Tibial artery (tissue), 4 donors: ENCODE measurements around the gene CCL20.

Experiments used
- DNase-seq, 2 donors: peaks; one replicate each; pipeline ENCODE4 v3.0.0-alpha.2; 2019
- H3K27ac ChIP-seq, 2 donors: fragments of 200-600 bp; sonication (generic) in 1 of 2; 1 replicate in 1 of 2; 2 replicates in 1 of 2; pipeline ENCODE4 v1.5.1; 2018 to 2019; ENCODE audit warnings: mild to moderate bottlenecking in 1 of 2
- H3K27me3 ChIP-seq, 2 donors: fragments of 200-600 bp; sonication (generic) in 1 of 2; one replicate each; pipeline versions ENCODE4 v1.5.1 to v1.6.0; 2016 to 2019
- H3K36me3 ChIP-seq, 3 donors: fragments of 200-600 bp; sonication (generic) in 2 of 3; one replicate each; pipeline ENCODE4 v1.5.1; 2016 to 2019; ENCODE audit warnings: mild to moderate bottlenecking in 2 of 3
- H3K4me1 ChIP-seq, 4 donors: fragments of 200-600 bp; sonication (generic) in 2 of 4; 1 replicate in 3 of 4; 2 replicates in 1 of 4; pipeline ENCODE4 v1.5.1; 2016 to 2019
- H3K4me3 ChIP-seq, 2 donors: fragments of 200-600 bp; sonication (generic) in 1 of 2; 1 replicate in 1 of 2; 2 replicates in 1 of 2; pipeline ENCODE4 v1.5.1; 2018 to 2019; ENCODE audit warnings: mild to moderate bottlenecking in 2 of 2
- H3K9me3 ChIP-seq, 3 donors: fragments of 200-600 bp; sonication (generic) in 1 of 3; one replicate each; pipeline ENCODE4 v1.5.1; 2016 to 2019
- intact Hi-C: fragments of 100-400 bp; cut with DNase I; formaldehyde crosslinking; loops from one replicate; pipeline ENCODE4 v1.15.0; 2023; ENCODE audit warnings: low total_unique reads
- TF ChIP-seq, protein P1 (sequence below), 2 experiments: fragments of 200-600 bp in 1 of 2; fragments of 450-650 bp in 1 of 2; IDR thresholded peaks; one replicate each; pipeline ENCODE4 v1.5.1; 2017 to 2019; ENCODE audit warnings: antibody characterized with exemption in 2 of 2, mild to moderate bottlenecking in 1 of 2, moderate library complexity in 1 of 2

CCL20 gene

DNA sequence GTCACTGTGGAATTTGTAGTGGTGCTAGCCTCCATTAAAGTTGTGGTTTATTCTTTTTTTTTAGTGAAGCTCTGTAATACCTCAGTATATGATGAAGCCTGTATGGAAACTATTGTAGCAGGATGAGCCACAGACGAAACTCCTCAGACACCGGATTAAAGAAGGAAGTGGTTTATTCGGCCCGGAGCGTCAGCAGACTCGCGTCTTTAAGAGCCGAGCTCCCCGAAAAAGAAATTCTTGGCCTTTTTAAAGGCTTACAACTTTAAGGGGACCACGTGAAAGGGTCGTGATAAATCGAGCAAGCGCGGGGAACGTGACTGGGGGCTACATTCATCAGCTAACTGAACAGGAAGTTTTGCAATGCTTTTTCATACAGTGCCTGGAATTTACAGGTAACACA is 8.1 kb upstream of the CCL20 start:
- Histone ChIP-seq H3K4me3 (no peak overlapping the region), H3K9me3 (no peaks in the 10 kb centered on the region), H3K36me3 (no peaks in the 10 kb centered on the region), H3K4me1 (peaks cover 0 to 4% (median 0%) of the 10 kb centered on the region in 4 donors), H3K27me3 (no peaks in the 10 kb centered on the region), H3K27ac (no peak overlapping the region)
- TF ChIP-seq, protein P1, sequence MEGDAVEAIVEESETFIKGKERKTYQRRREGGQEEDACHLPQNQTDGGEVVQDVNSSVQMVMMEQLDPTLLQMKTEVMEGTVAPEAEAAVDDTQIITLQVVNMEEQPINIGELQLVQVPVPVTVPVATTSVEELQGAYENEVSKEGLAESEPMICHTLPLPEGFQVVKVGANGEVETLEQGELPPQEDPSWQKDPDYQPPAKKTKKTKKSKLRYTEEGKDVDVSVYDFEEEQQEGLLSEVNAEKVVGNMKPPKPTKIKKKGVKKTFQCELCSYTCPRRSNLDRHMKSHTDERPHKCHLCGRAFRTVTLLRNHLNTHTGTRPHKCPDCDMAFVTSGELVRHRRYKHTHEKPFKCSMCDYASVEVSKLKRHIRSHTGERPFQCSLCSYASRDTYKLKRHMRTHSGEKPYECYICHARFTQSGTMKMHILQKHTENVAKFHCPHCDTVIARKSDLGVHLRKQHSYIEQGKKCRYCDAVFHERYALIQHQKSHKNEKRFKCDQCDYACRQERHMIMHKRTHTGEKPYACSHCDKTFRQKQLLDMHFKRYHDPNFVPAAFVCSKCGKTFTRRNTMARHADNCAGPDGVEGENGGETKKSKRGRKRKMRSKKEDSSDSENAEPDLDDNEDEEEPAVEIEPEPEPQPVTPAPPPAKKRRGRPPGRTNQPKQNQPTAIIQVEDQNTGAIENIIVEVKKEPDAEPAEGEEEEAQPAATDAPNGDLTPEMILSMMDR (IDR thresholded peaks at IDR 0.05) = no peak
- DNase-seq = no peak
- intact Hi-C loops = no loop called here

DNA sequence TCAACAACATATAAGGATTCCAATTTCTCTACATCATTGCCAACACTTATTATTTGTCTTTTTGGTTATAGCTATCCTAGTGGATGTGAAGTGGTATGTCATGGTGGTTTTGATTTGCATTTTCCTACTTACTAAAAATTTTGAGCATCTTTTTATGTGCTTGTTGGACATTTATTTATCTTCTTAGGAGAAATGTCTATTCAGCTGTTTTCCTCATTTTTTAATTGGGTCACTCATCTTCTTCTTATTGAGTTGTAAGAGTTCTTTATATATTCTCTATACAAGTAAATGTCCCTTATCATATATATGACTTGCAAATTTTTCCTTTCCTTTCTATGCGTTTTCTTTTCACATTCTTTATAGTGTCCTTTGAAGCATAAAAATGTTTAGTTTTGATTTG is 4.7 kb upstream of the CCL20 start:
- H3K4me1 ChIP-seq = peaks cover 0 to 4% (median 0%) of the 10 kb centered on the region in 4 donors
- intact Hi-C loops = no loop called here
- H3K36me3 ChIP-seq = no peaks in the 10 kb centered on the region
- no peak overlapping the region for H3K4me3 ChIP-seq
- DNase-seq = no peak
- no peak overlapping the region for H3K27ac ChIP-seq
- no peaks in the 10 kb centered on the region for H3K9me3 ChIP-seq
- TF ChIP-seq, protein P1 (IDR thresholded peaks at IDR 0.05) = no peak
- no peaks in the 10 kb centered on the region for H3K27me3 ChIP-seq

DNA sequence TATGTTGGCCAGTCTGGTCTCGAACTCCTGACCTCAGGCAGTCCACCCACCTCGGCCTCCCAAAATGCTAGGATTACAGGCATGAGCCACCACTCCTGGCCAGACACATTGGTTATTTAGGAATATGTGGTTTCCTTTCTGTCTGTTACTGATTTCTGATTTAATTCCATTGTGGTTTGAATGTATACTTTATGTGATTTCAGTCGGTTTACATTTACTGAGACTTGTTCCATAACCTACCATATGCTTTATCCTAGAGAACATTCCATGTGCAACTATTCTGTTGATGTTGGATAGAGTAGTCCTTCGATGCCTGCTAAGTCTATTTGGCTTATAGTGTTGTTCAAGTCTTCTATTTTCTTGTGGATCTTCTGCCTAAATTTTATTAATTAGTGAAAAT is 1.6 kb upstream of the CCL20 start:
- no peaks in the 10 kb centered on the region for H3K36me3 ChIP-seq
- H3K27ac ChIP-seq = no peak overlapping the region
- intact Hi-C loops = no loop called here
- H3K4me1 ChIP-seq = peaks cover 0 to 4% (median under 1%) of the 10 kb centered on the region in 4 donors
- DNase-seq = no peak
- H3K4me3 ChIP-seq = no peak overlapping the region
- no peaks in the 10 kb centered on the region for H3K9me3 ChIP-seq
- TF ChIP-seq, protein P1 (IDR thresholded peaks at IDR 0.05) = no peak
- no peaks in the 10 kb centered on the region for H3K27me3 ChIP-seq

DNA sequence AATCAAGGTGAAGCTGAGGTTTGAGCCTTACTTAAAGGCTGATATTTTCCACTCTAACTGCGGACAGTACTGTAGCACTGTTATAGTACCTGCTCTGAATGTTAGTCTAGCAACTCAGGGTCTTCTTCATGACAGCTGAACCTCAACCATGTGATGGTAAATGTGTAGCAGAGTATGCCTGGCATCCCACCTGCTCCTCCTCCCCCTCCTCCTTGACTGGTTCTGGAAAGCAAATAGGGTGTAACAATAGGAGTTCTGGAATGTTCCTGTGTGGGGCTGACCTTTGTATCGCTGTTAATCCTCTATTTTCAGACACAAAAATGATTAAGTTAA is 447 bp upstream of the CCL20 start:
- Histone ChIP-seq H3K4me1 (peaks cover 0 to 16% (median 5%) of the 10 kb centered on the region in 4 donors), H3K36me3 (no peaks in the 10 kb centered on the region), H3K27ac (no peak overlapping the region), H3K9me3 (no peaks in the 10 kb centered on the region), H3K4me3 (no peak overlapping the region), H3K27me3 (no peaks in the 10 kb centered on the region)
- intact Hi-C loops = no loop called here
- no peak for DNase-seq
- TF ChIP-seq, protein P1 (IDR thresholded peaks at IDR 0.05) = no peak

DNA sequence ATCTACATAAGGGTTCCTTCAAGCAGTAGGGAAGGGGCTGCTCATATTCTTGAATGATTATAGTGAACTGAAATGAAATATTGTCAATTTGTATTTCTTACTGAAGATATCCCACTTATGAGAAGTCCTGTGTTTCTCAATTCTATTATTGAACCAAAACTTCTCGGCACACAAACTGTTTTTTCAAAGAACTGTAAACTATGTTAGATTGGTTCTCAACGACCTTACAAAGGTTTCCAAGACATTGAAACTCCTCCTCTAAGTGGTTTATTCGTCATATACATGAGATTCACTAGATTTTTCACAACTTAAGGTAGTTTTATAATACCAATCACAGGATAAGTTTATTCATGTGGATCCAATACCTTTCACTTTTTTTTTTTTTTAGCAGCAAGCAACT is 1.4 kb downstream of the CCL20 start:
- DNase-seq = no peak
- intact Hi-C loops = no loop called here
- Histone ChIP-seq H3K36me3 (no peaks in the 10 kb centered on the region), H3K4me3 (no peak overlapping the region), H3K27me3 (no peaks in the 10 kb centered on the region), H3K9me3 (no peaks in the 10 kb centered on the region), H3K4me1 (peaks cover 0 to 31% (median 10%) of the 10 kb centered on the region in 4 donors), H3K27ac (no peak overlapping the region)
- TF ChIP-seq, protein P1 (IDR thresholded peaks at IDR 0.05) = no peak
